ENCODE data around the gene GNAZ. TPM values are rescaled to one million over a fixed set of nuclear protein-coding genes. Genes with fewer than 3 reads are reported as not detected.

GNAZ gene
- total RNA-seq, 1 donor from 2014 or later = 2.9 TPM

DNA sequence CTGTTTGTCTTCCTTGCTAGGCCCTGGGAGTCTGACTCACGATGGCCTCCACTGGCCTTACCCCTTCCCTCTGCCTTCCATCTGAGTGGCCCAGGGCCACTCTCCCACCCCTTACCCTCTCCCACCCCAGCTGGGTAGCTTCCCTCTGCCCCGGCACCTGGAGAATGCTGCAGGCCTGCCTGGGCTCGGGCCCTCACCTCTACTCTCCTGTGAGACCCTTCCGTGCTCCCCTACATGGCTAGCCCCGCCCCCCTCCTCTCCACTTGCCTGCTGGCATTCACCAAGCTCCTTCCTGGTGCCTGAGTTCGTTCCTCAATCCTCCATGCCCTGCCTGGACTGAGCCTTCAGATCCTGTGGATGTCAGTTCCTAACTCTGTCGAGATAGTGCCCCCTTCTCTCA lies 83.7 kb downstream of the GNAZ start:
- TF ChIP-seq, protein P1, sequence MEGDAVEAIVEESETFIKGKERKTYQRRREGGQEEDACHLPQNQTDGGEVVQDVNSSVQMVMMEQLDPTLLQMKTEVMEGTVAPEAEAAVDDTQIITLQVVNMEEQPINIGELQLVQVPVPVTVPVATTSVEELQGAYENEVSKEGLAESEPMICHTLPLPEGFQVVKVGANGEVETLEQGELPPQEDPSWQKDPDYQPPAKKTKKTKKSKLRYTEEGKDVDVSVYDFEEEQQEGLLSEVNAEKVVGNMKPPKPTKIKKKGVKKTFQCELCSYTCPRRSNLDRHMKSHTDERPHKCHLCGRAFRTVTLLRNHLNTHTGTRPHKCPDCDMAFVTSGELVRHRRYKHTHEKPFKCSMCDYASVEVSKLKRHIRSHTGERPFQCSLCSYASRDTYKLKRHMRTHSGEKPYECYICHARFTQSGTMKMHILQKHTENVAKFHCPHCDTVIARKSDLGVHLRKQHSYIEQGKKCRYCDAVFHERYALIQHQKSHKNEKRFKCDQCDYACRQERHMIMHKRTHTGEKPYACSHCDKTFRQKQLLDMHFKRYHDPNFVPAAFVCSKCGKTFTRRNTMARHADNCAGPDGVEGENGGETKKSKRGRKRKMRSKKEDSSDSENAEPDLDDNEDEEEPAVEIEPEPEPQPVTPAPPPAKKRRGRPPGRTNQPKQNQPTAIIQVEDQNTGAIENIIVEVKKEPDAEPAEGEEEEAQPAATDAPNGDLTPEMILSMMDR (IDR thresholded peaks at IDR 0.05; ENCODE audit: borderline replicate concordance) = no peak
- no peak for DNase-seq
- H3K36me3 ChIP-seq = no peaks in the 10 kb centered on the region
- H3K27me3 ChIP-seq (ENCODE audit: low read depth) = peaks cover 16% of the 10 kb centered on the region
- no peaks in the 10 kb centered on the region for H3K9me3 ChIP-seq (replicated peaks)
- H3K4me3 ChIP-seq = no peak overlapping the region
- peaks cover 8% of the 10 kb centered on the region for H3K4me1 ChIP-seq
- intact Hi-C loops (cut with micrococcal nuclease) = no loop called here
- no peak overlapping the region for H3K27ac ChIP-seq (replicated peaks)

GRCh38 chr22:23154461-23154860 lies 84.1 kb downstream of the GNAZ start:
- intact Hi-C loops (cut with micrococcal nuclease) = no loop called here
- Histone ChIP-seq H3K27ac (replicated peaks) (no peak overlapping the region), H3K9me3 (replicated peaks) (no peaks in the 10 kb centered on the region), H3K4me1 (peaks cover 7% of the 10 kb centered on the region), H3K36me3 (no peaks in the 10 kb centered on the region), H3K27me3 (ENCODE audit: low read depth) (peaks cover 16% of the 10 kb centered on the region), H3K4me3 (no peak overlapping the region)
- DNase-seq = no peak
- TF ChIP-seq, protein P1 (IDR thresholded peaks at IDR 0.05; ENCODE audit: borderline replicate concordance) = no peak

GRCh38 chr22:23155143-23155542 lies 84.8 kb downstream of the GNAZ start:
- DNase-seq = no peak
- H3K4me1 ChIP-seq = no peaks in the 10 kb centered on the region
- no peak overlapping the region for H3K27ac ChIP-seq (replicated peaks)
- no peak overlapping the region for H3K4me3 ChIP-seq
- H3K27me3 ChIP-seq (ENCODE audit: low read depth) = peaks cover 16% of the 10 kb centered on the region
- intact Hi-C loops (cut with micrococcal nuclease) = no loop called here
- H3K9me3 ChIP-seq (replicated peaks) = no peaks in the 10 kb centered on the region
- no peaks in the 10 kb centered on the region for H3K36me3 ChIP-seq
- TF ChIP-seq, protein P1 (IDR thresholded peaks at IDR 0.05; ENCODE audit: borderline replicate concordance) = no peak

GRCh38 chr22:23155831-23156230 lies 85.5 kb downstream of the GNAZ start:
- TF ChIP-seq, protein P1 (IDR thresholded peaks at IDR 0.05; ENCODE audit: borderline replicate concordance) = no peak
- Histone ChIP-seq H3K4me3 (no peak overlapping the region), H3K36me3 (no peaks in the 10 kb centered on the region)

DNA sequence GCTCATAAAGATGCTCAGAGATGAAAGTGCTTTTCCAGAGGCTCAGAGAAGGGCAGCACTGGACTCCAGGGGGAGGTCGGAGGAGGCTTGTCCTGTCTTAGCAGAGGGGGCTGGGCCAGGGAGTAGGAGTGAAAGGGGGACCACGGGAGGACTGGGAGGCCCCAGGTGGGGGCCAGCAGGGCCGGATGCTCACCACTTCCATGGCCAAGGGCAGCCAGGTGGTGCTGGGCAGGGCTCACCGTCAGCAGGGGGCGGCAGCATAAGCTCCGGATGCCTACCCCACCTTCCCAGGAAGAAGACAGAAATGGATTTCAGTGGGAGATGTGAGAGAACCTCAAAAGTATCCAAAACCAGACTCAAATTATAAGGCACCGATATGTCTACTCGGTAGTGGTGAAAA lies 86.0 kb downstream of the GNAZ start:
- no peaks in the 10 kb centered on the region for H3K36me3 ChIP-seq

More at GRCh38 chr22:23155831-23156230, 85.5 kb downstream of the GNAZ start:
- Histone ChIP-seq H3K27me3 (ENCODE audit: low read depth) (peaks cover 16% of the 10 kb centered on the region), H3K9me3 (replicated peaks) (no peaks in the 10 kb centered on the region), H3K4me1 (no peaks in the 10 kb centered on the region), H3K27ac (replicated peaks) (no peak overlapping the region)
- intact Hi-C loops (cut with micrococcal nuclease) = no loop called here
- no peak for DNase-seq

More for the DNA sequence above, 86.0 kb downstream of the GNAZ start:
- H3K27me3 ChIP-seq (ENCODE audit: low read depth) = peaks cover 16% of the 10 kb centered on the region
- H3K9me3 ChIP-seq (replicated peaks) = no peaks in the 10 kb centered on the region
- TF ChIP-seq, protein P1 (IDR thresholded peaks at IDR 0.05; ENCODE audit: borderline replicate concordance) = no peak
- intact Hi-C loops (cut with micrococcal nuclease) = no loop called here
- H3K4me1 ChIP-seq = no peaks in the 10 kb centered on the region
- H3K4me3 ChIP-seq = no peak overlapping the region
- DNase-seq = no peak
- H3K27ac ChIP-seq (replicated peaks) = no peak overlapping the region
